Measurements from ENCODE around the gene OTP. TPM values are rescaled to one million over a fixed set of nuclear protein-coding genes. Genes with fewer than 3 reads are reported as not detected.

Gene OTP
- total RNA-seq, 1 donor from 2014 or later: not detected

GRCh38 chr5:77669677-77670076 lies 31.2 kb upstream of the OTP start:
- Histone ChIP-seq H2AFZ (replicated peaks) (no peak overlapping the region), H3F3A (ENCODE audit: low read depth) (no peaks in the 10 kb centered on the region), H3K9ac (no peak overlapping the region), H3K4me1 (peaks cover 7% of the 10 kb centered on the region), H3K9me3 (ENCODE audit: low read depth) (no peaks in the 10 kb centered on the region), H3K4me3 (no peak overlapping the region), H3K27ac (no peak overlapping the region), H3K4me2 (no peak overlapping the region), H4K20me1 (ENCODE audit: low read depth) (no peaks in the 10 kb centered on the region), H3K79me2 (ENCODE audit: low read depth) (no peaks in the 10 kb centered on the region), H3K36me3 (no peaks in the 10 kb centered on the region), H3K27me3 (peaks cover 10% of the 10 kb centered on the region)
- Mint-ChIP-seq H3K27ac (no peak overlapping the region), H3K36me3 (no peaks in the 10 kb centered on the region), H3K4me1 (peaks cover 2% of the 10 kb centered on the region), H3K9me3 (peaks cover 4% of the 10 kb centered on the region), H3K27me3 (ENCODE audit: insufficient read depth, low read depth) (peaks cover 6% of the 10 kb centered on the region), H3K4me3 (no peak overlapping the region)
- no peak for DNase-seq (ENCODE audit: low spot score)
- TF ChIP-seq EZH2phosphoT487 (IDR thresholded peaks at IDR 0.05) (no peak), EZH2 (IDR thresholded peaks at IDR 0.05) (no peak), CTCF (IDR thresholded peaks at IDR 0.05) (no peak)

DNA sequence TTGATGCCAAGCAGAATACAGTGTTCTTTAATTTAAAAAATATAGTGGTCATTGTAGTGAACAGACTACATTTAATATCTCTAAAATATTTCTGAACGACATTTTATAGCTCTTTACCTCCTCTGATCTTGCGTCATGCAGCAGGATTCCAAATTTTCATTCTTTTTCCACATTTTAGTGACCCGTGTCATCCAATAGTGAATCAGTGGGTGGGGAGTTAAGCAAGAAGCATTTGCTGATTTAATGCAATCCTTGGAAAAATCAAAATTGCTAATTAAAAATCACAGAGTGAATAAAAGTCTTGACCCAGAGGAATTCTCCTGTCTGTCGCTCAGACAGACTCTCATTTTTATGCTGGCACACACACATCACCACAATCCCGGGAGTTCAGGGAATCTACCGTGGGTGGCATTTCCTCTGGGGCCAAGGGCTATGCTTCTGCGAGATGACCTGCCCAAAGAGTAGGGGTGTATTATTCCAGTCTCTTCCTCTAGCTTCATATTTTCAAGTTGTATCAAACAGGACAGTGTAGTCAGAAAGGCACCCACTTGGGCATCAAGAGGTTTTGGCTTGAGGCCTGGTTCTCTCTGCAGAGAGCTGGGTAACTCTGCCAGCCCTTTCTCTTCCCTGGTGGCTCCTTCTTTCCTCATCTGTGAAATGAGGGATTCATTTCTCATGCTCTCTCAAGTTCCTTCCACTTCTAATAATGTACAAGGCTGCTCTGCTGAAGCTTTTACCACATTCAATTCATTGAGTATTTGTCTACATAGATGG lies 24.8 kb upstream of the OTP start:
- H3K27me3 ChIP-seq: peaks cover 15% of the 10 kb centered on the region
- peaks cover 7% of the 10 kb centered on the region for H3K4me1 Mint-ChIP-seq
- H3K27me3 Mint-ChIP-seq (ENCODE audit: insufficient read depth, low read depth): peaks cover 3% of the 10 kb centered on the region
- H3K4me3 ChIP-seq: no peak overlapping the region
- no peak overlapping the region for H3K4me2 ChIP-seq
- no peak overlapping the region for H3K9ac ChIP-seq
- H3K79me2 ChIP-seq (ENCODE audit: low read depth): no peaks in the 10 kb centered on the region
- H4K20me1 ChIP-seq (ENCODE audit: low read depth): no peaks in the 10 kb centered on the region
- H3K36me3 Mint-ChIP-seq: no peaks in the 10 kb centered on the region
- no peak overlapping the region for H3K27ac ChIP-seq
- H3K4me3 Mint-ChIP-seq: no peak overlapping the region
- no peak overlapping the region for H3K27ac Mint-ChIP-seq
- TF ChIP-seq EZH2phosphoT487 (IDR thresholded peaks at IDR 0.05) (no peak), CTCF (IDR thresholded peaks at IDR 0.05) (no peak), EZH2 (IDR thresholded peaks at IDR 0.05) (no peak)
- no peak for DNase-seq (ENCODE audit: low spot score)
- peaks cover 7% of the 10 kb centered on the region for H3K4me1 ChIP-seq
- H3K36me3 ChIP-seq: no peaks in the 10 kb centered on the region
- no peaks in the 10 kb centered on the region for H3F3A ChIP-seq (ENCODE audit: low read depth)
- no peaks in the 10 kb centered on the region for H3K9me3 ChIP-seq (ENCODE audit: low read depth)
- peaks cover 2% of the 10 kb centered on the region for H3K9me3 Mint-ChIP-seq
- H2AFZ ChIP-seq (replicated peaks): no peak overlapping the region

- H3K9me3 Mint-ChIP-seq: peaks cover 3% of the 10 kb centered on the region
- H3K27ac Mint-ChIP-seq: no peak overlapping the region
- Histone ChIP-seq H3K36me3 (no peaks in the 10 kb centered on the region), H3K27me3 (peaks cover 17% of the 10 kb centered on the region), H3K27ac (no peak overlapping the region), H3K9ac (no peak overlapping the region), H2AFZ (replicated peaks) (no peak overlapping the region), H3K4me2 (no peak overlapping the region), H3K4me3 (no peak overlapping the region), H3K4me1 (peaks cover 7% of the 10 kb centered on the region), H3F3A (ENCODE audit: low read depth) (no peaks in the 10 kb centered on the region), H3K9me3 (ENCODE audit: low read depth) (no peaks in the 10 kb centered on the region), H3K79me2 (ENCODE audit: low read depth) (no peaks in the 10 kb centered on the region), H4K20me1 (ENCODE audit: low read depth) (no peaks in the 10 kb centered on the region)
- no peaks in the 10 kb centered on the region for H3K36me3 Mint-ChIP-seq
- DNase-seq (ENCODE audit: low spot score): no peak
- TF ChIP-seq EZH2phosphoT487 (IDR thresholded peaks at IDR 0.05) (no peak), EZH2 (IDR thresholded peaks at IDR 0.05) (no peak), CTCF (IDR thresholded peaks at IDR 0.05) (no peak)
- no peak overlapping the region for H3K4me3 Mint-ChIP-seq
- peaks cover 7% of the 10 kb centered on the region for H3K4me1 Mint-ChIP-seq
- peaks cover 3% of the 10 kb centered on the region for H3K27me3 Mint-ChIP-seq (ENCODE audit: insufficient read depth, low read depth)
Measured at GRCh38 chr5:77662635-77663034, 24.1 kb upstream of the OTP start.

Measured in neural progenitor cell (in vitro differentiated cells).